Fibroblast of lung (primary cell): ENCODE data around the gene BTBD17. TPM values are rescaled to one million over a fixed set of nuclear protein-coding genes. Genes with fewer than 3 reads are reported as not detected.

ENCODE experiments used
- DNase-seq, 2 donors: peaks; one replicate each; pipeline versions ENCODE4 v3.0.0 to v3.0.0-alpha.2; 2010; ENCODE audit warnings: low read depth in 2 of 2
- H2AFZ ChIP-seq: 2 replicates; pipeline ENCODE4 v1.5.1; 2012; ENCODE audit warnings: low read length, control low read depth, inconsistent platforms
- H3K27ac ChIP-seq: 2 replicates; pipeline ENCODE4 v1.5.1; 2011; ENCODE audit warnings: low read length, control low read depth; ENCODE audit not compliant: insufficient read depth
- H3K27me3 ChIP-seq: 2 replicates; pipeline ENCODE4 v1.5.1; 2011; ENCODE audit warnings: mild to moderate bottlenecking, low read length; ENCODE audit not compliant: control insufficient read depth, insufficient read depth
- H3K36me3 ChIP-seq: 2 replicates; pipeline ENCODE4 v1.5.1; 2011; ENCODE audit warnings: low read length; ENCODE audit not compliant: control insufficient read depth, insufficient read depth
- H3K4me1 ChIP-seq: 2 replicates; pipeline ENCODE4 v1.5.1; 2011; ENCODE audit warnings: low read length; ENCODE audit not compliant: control insufficient read depth, insufficient read depth; ENCODE audit errors: extremely low read depth
- H3K4me2 ChIP-seq: 2 replicates; pipeline ENCODE4 v1.5.1; 2011; ENCODE audit warnings: low read length, control low read depth; ENCODE audit not compliant: insufficient read depth; ENCODE audit errors: extremely low read depth
- H3K4me3 ChIP-seq, 4 experiments: fragments of 200-600 bp in 1 of 4; sonication (generic) in 1 of 4; replicated peaks in 1 of 4; 2 replicates each; pipeline ENCODE4 v1.5.1; 2011 to 2016; ENCODE audit warnings: low read length in 4 of 4, low read depth in 3 of 4, mild to moderate bottlenecking in 3 of 4, control low read depth in 2 of 4, inconsistent platforms in 1 of 4, mixed read lengths in 1 of 4; ENCODE audit not compliant: insufficient read depth in 1 of 4; ENCODE audit errors: control extremely low read depth in 1 of 4
- H3K79me2 ChIP-seq: 2 replicates; pipeline ENCODE4 v1.5.1; 2012; ENCODE audit warnings: mild to moderate bottlenecking, low read length, inconsistent platforms; ENCODE audit not compliant: control insufficient read depth, insufficient read depth
- H3K9ac ChIP-seq: 2 replicates; pipeline ENCODE4 v1.5.1; 2011; ENCODE audit warnings: mild to moderate bottlenecking, low read length, control low read depth; ENCODE audit not compliant: insufficient read depth
- H3K9me3 ChIP-seq: 2 replicates; pipeline ENCODE4 v1.5.1; 2012; ENCODE audit warnings: low read depth, low read length; ENCODE audit not compliant: control insufficient read depth, insufficient read depth
- H4K20me1 ChIP-seq: 2 replicates; pipeline ENCODE4 v1.5.1; 2011; ENCODE audit warnings: low read length; ENCODE audit not compliant: control insufficient read depth, insufficient read depth; ENCODE audit errors: extremely low read depth
- EZH2 ChIP-seq: IDR thresholded peaks from 2 replicates; pipeline ENCODE4 v1.5.1; 2012; ENCODE audit warnings: low read length, control low read depth, mild to moderate bottlenecking; ENCODE audit errors: missing control alignments
- polyA plus RNA-seq, 2 donors: library from polyadenylated mRNA; depleted of rRNA in 1 of 2; stranded (reverse) in 1 of 2; unstranded in 1 of 2; fragments of >200 nt; gene quantifications; 2 replicates each; pipeline ENCODE4 v1.2.1, GENCODE V29; 2011 to 2012; ENCODE audit warnings: missing spikeins in 1 of 2
- total RNA-seq: library from RNA; depleted of rRNA; stranded (reverse); fragments of >200 nt; gene quantifications from 2 replicates; pipeline ENCODE4 v1.2.1, GENCODE V29; 2014
- TF ChIP-seq, protein P1 (sequence below), 2 donors: IDR thresholded peaks in 1 of 2; conservative IDR thresholded peaks in 1 of 2; 1 replicate in 1 of 2; 2 replicates in 1 of 2; pipeline ENCODE4 v1.5.1; 2011 to 2012; ENCODE audit warnings: low read length in 2 of 2, control low read depth in 1 of 2, inconsistent platforms in 1 of 2, low read depth in 1 of 2, mild to moderate bottlenecking in 1 of 2

BTBD17 gene
- total and polyA plus RNA-seq, 2 donors (not counting 1 experiment from before 2014, with no cell fraction given) = under 0.01 TPM; not detected in 1

DNA sequence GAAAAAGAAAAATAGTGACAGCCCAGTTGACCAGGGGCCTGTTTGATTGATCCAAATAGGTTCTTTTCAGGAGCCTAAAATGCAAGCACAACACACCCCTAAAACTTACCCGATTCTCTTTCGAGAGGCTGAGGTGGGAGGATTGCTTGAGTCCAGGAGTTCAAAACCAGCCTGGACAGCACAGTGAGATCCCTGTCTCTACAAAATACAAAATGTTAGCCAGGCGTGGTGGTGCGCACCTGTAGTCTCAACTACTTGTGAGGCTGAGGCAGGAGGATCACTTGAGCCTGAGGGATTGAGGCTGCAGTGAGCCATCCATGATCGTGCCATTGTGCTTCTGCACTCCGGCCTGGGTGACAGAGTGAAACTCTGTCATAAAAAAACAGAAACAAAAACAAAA lies 37.1 kb downstream of the BTBD17 start:
- Histone ChIP-seq H3K9me3 (no peaks in the 10 kb centered on the region), H3K79me2 (no peaks in the 10 kb centered on the region), H3K27me3 (no peaks in the 10 kb centered on the region), H3K4me2 (no peak overlapping the region), H3K36me3 (no peaks in the 10 kb centered on the region), H3K4me3 (no peak overlapping the region), H3K4me1 (no peaks in the 10 kb centered on the region), H3K9ac (no peak overlapping the region), H2AFZ (no peak overlapping the region), H4K20me1 (no peaks in the 10 kb centered on the region), H3K27ac (no peak overlapping the region)
- TF ChIP-seq, protein P1, sequence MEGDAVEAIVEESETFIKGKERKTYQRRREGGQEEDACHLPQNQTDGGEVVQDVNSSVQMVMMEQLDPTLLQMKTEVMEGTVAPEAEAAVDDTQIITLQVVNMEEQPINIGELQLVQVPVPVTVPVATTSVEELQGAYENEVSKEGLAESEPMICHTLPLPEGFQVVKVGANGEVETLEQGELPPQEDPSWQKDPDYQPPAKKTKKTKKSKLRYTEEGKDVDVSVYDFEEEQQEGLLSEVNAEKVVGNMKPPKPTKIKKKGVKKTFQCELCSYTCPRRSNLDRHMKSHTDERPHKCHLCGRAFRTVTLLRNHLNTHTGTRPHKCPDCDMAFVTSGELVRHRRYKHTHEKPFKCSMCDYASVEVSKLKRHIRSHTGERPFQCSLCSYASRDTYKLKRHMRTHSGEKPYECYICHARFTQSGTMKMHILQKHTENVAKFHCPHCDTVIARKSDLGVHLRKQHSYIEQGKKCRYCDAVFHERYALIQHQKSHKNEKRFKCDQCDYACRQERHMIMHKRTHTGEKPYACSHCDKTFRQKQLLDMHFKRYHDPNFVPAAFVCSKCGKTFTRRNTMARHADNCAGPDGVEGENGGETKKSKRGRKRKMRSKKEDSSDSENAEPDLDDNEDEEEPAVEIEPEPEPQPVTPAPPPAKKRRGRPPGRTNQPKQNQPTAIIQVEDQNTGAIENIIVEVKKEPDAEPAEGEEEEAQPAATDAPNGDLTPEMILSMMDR (conservative IDR thresholded peaks at IDR 0.05 in 1 of 2, IDR thresholded peaks at IDR 0.05 in 1 of 2; ENCODE audit: low read depth in 1 of 2, low read length in 2 of 2) = no peak
- TF ChIP-seq EZH2 = no peak
- no peak for DNase-seq

DNA sequence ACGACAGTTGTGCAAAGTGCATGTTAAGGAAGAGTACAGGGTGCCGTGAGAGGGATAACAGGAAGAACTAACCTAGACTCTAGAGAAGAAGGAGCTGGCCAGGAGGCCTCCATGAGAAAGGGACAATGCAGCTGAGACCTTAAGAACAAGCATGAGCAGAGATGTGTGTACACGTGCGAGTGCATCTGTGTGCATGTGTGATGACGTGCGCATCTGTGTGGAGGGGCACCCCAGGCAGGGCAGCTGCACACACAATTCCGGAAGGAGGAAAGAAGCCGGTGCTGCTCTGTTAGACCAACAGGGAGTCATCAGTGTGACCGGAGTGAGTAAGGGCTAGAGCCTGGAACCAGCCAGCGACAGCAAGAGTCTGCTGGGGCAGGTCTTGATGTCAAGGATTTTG lies 43.3 kb downstream of the BTBD17 start:
- no peaks in the 10 kb centered on the region for H3K27me3 ChIP-seq
- no peak overlapping the region for H2AFZ ChIP-seq
- no peaks in the 10 kb centered on the region for H3K79me2 ChIP-seq
- H3K4me1 ChIP-seq = no peaks in the 10 kb centered on the region
- DNase-seq = no peak
- TF ChIP-seq EZH2 = no peak
- TF ChIP-seq, protein P1 (conservative IDR thresholded peaks at IDR 0.05 in 1 of 2, IDR thresholded peaks at IDR 0.05 in 1 of 2; ENCODE audit: low read depth in 1 of 2, low read length in 2 of 2) = no peak
- no peaks in the 10 kb centered on the region for H4K20me1 ChIP-seq
- H3K4me3 ChIP-seq = no peak overlapping the region
- no peak overlapping the region for H3K27ac ChIP-seq
- no peak overlapping the region for H3K4me2 ChIP-seq
- no peaks in the 10 kb centered on the region for H3K9me3 ChIP-seq
- no peak overlapping the region for H3K9ac ChIP-seq
- no peaks in the 10 kb centered on the region for H3K36me3 ChIP-seq

DNA sequence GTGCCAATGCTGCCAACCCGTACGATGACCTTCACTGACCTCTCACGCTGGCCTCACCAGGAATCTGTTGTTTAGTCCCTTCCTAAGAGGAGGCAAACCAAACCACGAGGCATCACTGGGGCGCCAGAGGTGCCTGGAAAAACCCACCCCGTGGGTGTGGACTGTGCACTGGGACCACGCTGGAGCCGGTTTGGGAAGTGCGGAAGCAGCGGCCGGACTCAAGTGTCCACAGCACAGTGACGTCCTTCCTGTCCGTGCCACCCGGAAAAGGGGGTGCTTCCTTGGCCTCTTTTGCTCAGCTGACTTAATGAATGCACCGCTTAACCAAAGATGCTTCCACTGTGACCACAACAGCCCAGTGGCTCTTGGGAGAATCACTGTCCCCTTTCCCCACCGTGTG lies 44.6 kb downstream of the BTBD17 start:
- H3K4me3 ChIP-seq = no peak overlapping the region
- H3K27ac ChIP-seq = no peak overlapping the region
- no peaks in the 10 kb centered on the region for H3K27me3 ChIP-seq
- H3K4me1 ChIP-seq = no peaks in the 10 kb centered on the region
- H4K20me1 ChIP-seq = no peaks in the 10 kb centered on the region
- no peaks in the 10 kb centered on the region for H3K79me2 ChIP-seq
- TF ChIP-seq, protein P1 (conservative IDR thresholded peaks at IDR 0.05 in 1 of 2, IDR thresholded peaks at IDR 0.05 in 1 of 2; ENCODE audit: low read depth in 1 of 2, low read length in 2 of 2) = no peak
- no peak for TF ChIP-seq EZH2
- H2AFZ ChIP-seq = no peak overlapping the region
- no peak overlapping the region for H3K9ac ChIP-seq
- no peaks in the 10 kb centered on the region for H3K36me3 ChIP-seq
- DNase-seq = no peak
- H3K9me3 ChIP-seq = no peaks in the 10 kb centered on the region
- no peak overlapping the region for H3K4me2 ChIP-seq
